D341Med (cell line): Measurements from ENCODE around the gene RAB3C.
"Not testable (repeated sequence)": the region's sequence is repeated elsewhere in the genome, so short reads cannot be mapped to it uniquely, and the experiment has no call there.

Source experiments
- DNase-seq: peaks from one replicate; pipeline ENCODE4 v3.0.0; 2012; ENCODE audit warnings: low spot score

RAB3C gene

DNA sequence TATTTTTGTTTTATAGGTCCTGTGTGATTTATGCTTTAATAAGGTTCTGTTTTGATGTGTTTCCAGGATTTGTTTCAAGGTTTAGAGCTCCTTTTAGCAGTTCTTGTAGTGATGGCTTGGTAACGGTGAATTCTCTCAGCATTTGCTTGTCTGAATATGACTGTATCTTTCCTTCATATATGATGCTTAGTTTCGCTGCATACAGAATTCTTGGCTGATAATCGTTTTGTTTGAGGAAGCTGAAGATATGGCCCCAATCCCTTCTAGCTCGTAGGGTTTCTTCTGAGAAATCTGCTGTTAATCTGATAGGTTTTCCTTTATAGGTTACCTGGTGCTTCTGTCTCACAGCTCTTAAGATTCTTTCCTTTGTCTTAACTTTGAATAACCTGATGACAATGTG is 20.0 kb downstream of the RAB3C start:
- DNase-seq = not testable (repeated sequence)

DNA sequence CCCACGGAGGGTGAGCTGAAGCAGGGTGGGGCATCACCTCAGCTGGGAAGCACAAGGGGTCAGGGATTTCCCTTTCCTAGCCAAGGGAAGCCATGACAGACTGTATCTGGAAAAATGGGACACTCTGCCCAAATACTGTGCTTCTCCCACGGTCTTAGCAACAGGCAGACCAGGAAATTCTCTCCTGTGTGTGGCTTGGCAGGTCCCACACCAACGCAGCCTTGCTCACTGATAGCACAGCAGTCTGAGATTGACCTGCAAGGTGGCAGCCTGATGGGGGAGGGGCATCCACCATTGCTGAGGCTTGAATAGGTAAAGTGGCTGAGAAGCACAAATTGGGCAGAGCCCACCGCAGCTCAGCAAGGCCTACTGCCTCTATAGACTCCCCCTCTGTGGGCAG is 23.2 kb downstream of the RAB3C start:
- no peak for DNase-seq

- no peak for DNase-seq
These were observed 33.1 kb downstream of the RAB3C start for GRCh38 chr5:58615972-58616371.

- DNase-seq = no peak
These were observed 34.4 kb downstream of the RAB3C start for GRCh38 chr5:58617241-58617640.

- DNase-seq = no peak
These were observed 37.5 kb downstream of the RAB3C start for GRCh38 chr5:58620336-58620735.

DNA sequence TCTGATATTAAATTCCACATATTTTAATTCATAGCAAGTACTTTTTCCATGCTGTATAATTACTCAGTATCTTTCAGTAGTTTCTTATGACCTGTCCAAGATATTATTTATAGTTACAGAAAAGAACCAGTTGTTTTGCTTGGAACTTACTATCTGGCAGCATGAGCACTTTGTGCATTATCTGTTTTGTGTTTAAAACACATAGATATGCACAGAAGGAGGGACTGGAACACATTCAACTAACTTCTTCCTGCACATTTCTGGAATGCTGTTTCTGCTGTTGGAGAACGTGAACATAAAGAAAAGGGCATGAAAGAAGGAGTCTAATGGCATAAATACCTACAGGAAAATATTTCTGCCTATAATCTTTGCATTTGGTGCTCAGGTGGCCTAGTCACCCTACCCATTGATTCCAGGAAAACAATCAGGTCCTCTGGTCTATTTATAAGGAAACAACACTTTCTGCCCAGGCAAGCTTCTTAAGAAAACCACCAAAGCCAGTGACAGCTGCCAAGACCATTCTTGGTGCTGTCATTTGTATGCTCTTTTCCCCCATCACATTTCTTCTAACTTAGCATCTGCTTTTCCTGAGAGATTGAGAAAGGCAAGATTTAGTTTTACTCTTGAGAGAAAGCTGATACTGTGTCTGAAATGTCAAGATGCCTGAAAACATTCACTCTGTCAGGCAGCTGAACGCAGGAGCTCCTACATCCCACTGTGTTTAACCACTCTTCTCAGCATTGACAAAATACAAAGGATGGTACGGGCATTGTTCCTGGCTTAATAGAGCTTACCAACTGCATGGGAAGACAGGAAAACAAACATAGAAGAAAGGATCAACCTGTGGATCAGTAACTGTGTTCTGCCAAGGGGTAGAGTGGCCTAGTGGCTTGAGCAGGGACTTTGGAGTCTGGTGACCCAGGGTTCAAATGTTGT is 40.3 kb downstream of the RAB3C start:
- no peak for DNase-seq

DNA sequence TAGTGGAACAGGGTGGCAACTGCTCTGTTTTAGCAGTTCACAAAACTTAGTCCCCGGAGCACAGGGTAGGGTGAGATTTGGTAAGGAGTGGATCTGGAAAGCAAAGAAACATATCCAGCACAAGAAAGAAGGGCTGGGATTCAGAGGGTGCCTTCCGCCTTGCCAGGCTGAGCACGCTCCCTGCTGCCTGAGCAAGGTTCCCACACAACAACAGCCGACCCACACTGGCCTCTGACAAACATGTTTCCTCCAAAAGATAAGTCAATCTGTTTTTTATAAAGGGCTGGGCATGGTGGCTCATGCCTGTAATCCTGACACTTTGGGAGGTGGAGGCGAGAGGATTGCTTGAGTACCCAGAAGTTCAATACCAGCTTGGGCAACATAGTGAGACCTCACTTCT is 45.8 kb downstream of the RAB3C start:
- no peak for DNase-seq

- DNase-seq = no peak
These were observed 46.6 kb downstream of the RAB3C start for GRCh38 chr5:58629271-58630159.

DNA sequence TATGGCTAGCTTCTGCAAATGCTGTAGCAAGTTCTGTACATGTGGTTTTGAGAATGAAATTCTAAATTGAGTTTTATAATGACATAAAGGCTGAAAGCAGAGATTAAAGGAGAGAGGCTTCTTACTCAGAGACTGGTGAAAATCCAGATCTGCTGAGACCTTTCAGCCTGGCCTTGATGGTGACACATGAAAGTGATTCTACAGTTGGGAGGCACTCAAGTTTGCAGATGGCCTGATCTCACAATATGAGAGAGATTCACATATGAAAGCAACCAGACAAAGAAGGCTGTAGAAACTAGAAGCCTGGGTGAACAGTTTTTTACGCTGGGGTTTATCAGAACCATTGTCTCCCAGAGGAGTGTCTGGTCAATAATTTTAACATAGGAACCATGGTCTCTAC is 49.0 kb downstream of the RAB3C start:
- no peak for DNase-seq

GRCh38 chr5:58635416-58635815 is 52.5 kb downstream of the RAB3C start:
- DNase-seq = no peak

GRCh38 chr5:58640011-58640410 is 57.1 kb downstream of the RAB3C start:
- no peak for DNase-seq

DNA sequence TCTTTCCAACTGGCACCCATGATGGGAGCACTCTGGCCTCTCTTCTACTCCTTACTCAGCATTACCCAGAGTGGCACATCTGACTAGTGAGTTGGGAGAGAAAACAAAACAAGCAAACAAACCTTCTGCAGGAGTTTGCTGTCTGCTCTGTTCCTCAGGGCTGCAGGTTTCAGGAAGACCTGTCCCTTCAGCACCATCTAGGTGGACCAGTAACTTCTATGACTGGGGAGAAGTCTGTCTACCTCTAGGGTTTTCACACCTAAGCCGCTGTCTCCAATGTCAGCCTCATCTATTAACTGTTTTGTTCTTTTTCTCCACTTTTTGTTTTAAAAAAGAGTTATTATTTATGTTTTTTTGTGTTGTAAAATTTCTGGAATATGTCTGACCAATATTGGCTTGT is 58.7 kb downstream of the RAB3C start:
- DNase-seq = no peak

DNA sequence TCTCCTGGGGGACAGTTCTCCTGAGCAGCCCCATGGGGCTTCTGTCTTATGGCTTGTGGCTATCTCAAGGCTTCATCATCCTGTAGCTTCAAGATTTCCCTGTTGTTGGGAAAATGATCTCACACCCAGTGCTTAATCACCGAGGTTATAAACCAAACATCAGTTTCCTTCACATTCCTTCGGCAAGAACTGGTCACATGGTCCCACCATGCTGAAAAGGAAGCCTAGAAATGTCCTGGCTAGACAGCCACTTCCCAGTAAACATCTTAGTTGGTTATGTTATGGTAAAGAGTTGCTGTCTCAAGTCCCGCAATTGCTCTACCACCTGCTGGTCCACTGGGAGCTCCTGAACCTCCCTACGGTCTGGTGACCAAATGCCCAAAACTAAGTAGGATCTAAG is 66.0 kb downstream of the RAB3C start:
- DNase-seq = no peak

DNA sequence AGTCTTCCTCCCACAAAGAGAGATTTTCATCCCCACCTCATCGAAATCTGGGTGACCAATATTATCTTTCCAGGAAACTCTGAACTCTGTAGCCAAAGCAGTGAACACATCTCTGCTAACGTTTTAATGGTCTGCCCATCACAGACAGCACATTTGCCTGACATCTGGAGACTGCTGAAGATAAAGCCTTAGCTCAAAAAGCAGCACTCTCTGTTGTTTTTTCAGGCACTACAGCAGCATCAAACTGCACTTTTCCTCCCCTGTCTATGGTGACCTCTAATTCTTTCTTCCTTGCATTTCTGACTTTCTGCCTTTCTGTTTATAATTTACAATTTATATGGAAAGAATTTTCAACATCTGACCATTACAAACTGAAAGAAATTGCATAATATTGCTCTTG is 66.8 kb downstream of the RAB3C start:
- DNase-seq = no peak

GRCh38 chr5:58653521-58653920 is 70.6 kb downstream of the RAB3C start:
- DNase-seq = no peak

- DNase-seq = no peak
These were observed 83.3 kb downstream of the RAB3C start for GRCh38 chr5:58666141-58666540.

GRCh38 chr5:58666598-58667581 is 84.0 kb downstream of the RAB3C start:
- no peak for DNase-seq

DNA sequence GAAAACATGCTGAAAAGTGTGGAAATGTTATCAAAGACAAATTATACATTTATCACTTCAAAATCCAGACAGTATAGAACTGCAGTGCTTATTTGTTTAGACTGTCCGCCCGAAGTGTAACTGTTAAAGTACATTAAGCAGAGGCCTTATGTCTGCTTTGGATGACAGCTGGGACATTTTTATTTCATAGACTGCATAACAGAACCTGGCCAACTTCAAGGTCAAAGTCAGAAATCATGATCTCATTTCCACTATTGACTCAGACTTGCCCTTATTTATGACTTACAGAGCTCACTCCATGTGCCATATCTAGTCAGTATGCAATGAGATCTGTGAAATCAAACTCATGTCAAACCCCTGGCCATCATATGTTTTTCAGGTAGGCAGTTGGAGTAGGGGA is 87.7 kb downstream of the RAB3C start:
- no peak for DNase-seq

GRCh38 chr5:58671155-58671554 is 88.3 kb downstream of the RAB3C start:
- DNase-seq = no peak

DNA sequence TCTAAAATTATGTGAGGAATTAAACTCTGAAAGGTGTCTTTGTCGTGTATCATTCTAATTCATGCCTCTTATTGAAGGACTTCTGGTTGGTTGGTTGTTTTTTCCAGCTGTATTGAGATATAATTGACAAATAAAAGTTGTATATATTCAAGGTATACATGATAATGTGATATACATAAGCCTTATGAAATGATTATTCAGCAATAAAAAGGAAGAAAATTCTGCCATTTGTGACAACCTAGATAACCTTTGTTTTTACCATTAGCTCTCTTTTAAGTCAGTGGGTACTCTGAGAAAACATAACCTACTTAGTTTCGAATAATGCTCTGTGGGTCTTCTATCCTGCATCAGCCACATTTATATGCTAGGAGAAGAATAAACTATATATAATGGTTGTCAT is 89.6 kb downstream of the RAB3C start:
- DNase-seq = no peak

DNA sequence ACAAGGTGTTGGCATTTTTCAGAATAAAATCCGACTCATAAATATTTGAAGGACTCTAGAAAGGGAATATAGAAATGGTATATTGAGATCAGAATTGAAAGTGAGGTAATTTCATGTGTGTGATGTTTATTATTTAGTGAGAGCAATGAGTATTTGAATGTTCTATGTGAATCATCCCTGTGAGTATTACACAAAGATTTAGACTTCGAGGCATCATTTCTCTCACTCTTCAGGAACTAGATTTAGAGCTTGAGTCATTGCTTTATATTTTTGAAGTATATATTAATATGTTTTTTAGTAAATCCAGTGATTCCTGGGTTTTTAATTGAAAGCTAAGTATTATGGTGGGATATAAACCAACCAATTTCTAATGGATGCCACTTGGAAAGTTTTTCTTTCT is 91.2 kb downstream of the RAB3C start:
- no peak for DNase-seq

GRCh38 chr5:58674711-58675110 is 91.8 kb downstream of the RAB3C start:
- no peak for DNase-seq
